ENCODE measurements around the gene DLG2. TPM values are rescaled to one million over a fixed set of nuclear protein-coding genes. Genes with fewer than 3 reads are reported as not detected.

DLG2 gene
- total RNA-seq, 2 experiments from 2014 or later, result 6.9 to 8.2 TPM

GRCh38 chr11:84583106-84583505 is 1044.0 kb downstream of the DLG2 start:
- Histone ChIP-seq H3K4me1 (ENCODE audit: insufficient read depth, low read length, poor library complexity, severe bottlenecking) (no peaks in the 10 kb centered on the region), H3K9me3 (ENCODE audit: low read length) (no peaks in the 10 kb centered on the region), H2AFZ (ENCODE audit: low read length) (no peak overlapping the region), H3K9me2 (ENCODE audit: insufficient read depth, low read length) (no peaks in the 10 kb centered on the region), H3K4me3 (ENCODE audit: low read depth, low read length, poor library complexity, severe bottlenecking) (no peak overlapping the region), H3K4me2 (ENCODE audit: low read length) (no peak overlapping the region), H3K36me3 (ENCODE audit: insufficient read depth, low read length) (no peaks in the 10 kb centered on the region), H4K20me1 (ENCODE audit: insufficient read depth, low read length) (no peaks in the 10 kb centered on the region), H3K27ac (ENCODE audit: low read depth, low read length, poor library complexity, severe bottlenecking) (no peak overlapping the region), H3K79me2 (ENCODE audit: insufficient read depth, low read depth, low read length) (no peaks in the 10 kb centered on the region)
- intact Hi-C loops (cut with micrococcal nuclease; ENCODE audit: unreplicated experiment), result no loop called here
- TF ChIP-seq EZH2phosphoT487 (IDR thresholded peaks at IDR 0.05; ENCODE audit: borderline replicate concordance, low read depth, low read length) (no peak), CTCF (conservative IDR thresholded peaks at IDR 0.05; ENCODE audit: low read length) (no peak)
- ChIA-PET POLR2A (interaction anchor here (0.5 kb wide), 1 partner anchor 259 kb away, joined by 3 read pairs; no protein-coding TSS in a partner anchor), CTCF (ENCODE audit: unreplicated experiment) (no interaction called here)
- DNase-seq (ENCODE audit: low spot score), result no peak
- no TSS peak for BruUV-seq (replicated peaks)

GRCh38 chr11:84581083-84581482 is 1046.1 kb downstream of the DLG2 start:
- H3K27ac ChIP-seq (ENCODE audit: low read depth, low read length, poor library complexity, severe bottlenecking), result no peak overlapping the region
- CTCF ChIA-PET (ENCODE audit: unreplicated experiment), result no interaction called here
- BruUV-seq (replicated peaks), result no TSS peak
- H3K4me2 ChIP-seq (ENCODE audit: low read length), result no peak overlapping the region
- H3K4me1 ChIP-seq (ENCODE audit: insufficient read depth, low read length, poor library complexity, severe bottlenecking), result no peaks in the 10 kb centered on the region
- DNase-seq (ENCODE audit: low spot score), result no peak
- POLR2A ChIA-PET, result interaction anchor here (0.6 kb wide), 1 partner anchor 205 kb away, joined by 3 read pairs; no protein-coding TSS in a partner anchor
- H4K20me1 ChIP-seq (ENCODE audit: insufficient read depth, low read length), result no peaks in the 10 kb centered on the region
- H3K4me3 ChIP-seq (ENCODE audit: low read depth, low read length, poor library complexity, severe bottlenecking), result no peak overlapping the region
- no peaks in the 10 kb centered on the region for H3K9me2 ChIP-seq (ENCODE audit: insufficient read depth, low read length)
- intact Hi-C loops (cut with micrococcal nuclease; ENCODE audit: unreplicated experiment), result no loop called here
- H3K9me3 ChIP-seq (ENCODE audit: low read length), result no peaks in the 10 kb centered on the region
- no peak overlapping the region; the same call in 1 of the 2 replicates for H2AFZ ChIP-seq (ENCODE audit: low read length)
- no peak for TF ChIP-seq CTCF (conservative IDR thresholded peaks at IDR 0.05; ENCODE audit: low read length)
- TF ChIP-seq EZH2phosphoT487 (IDR thresholded peaks at IDR 0.05; ENCODE audit: borderline replicate concordance, low read depth, low read length), result no peak
- no peaks in the 10 kb centered on the region for H3K36me3 ChIP-seq (ENCODE audit: insufficient read depth, low read length)
- no peaks in the 10 kb centered on the region for H3K79me2 ChIP-seq (ENCODE audit: insufficient read depth, low read depth, low read length)

GRCh38 chr11:84580428-84580827 is 1046.7 kb downstream of the DLG2 start:
- H3K9me3 ChIP-seq (ENCODE audit: low read length), result no peaks in the 10 kb centered on the region

More at GRCh38 chr11:84580428-84580827, 1046.7 kb downstream of the DLG2 start:
- no peak for TF ChIP-seq CTCF (conservative IDR thresholded peaks at IDR 0.05; ENCODE audit: low read length)
- TF ChIP-seq EZH2phosphoT487 (IDR thresholded peaks at IDR 0.05; ENCODE audit: borderline replicate concordance, low read depth, low read length), result no peak
- Histone ChIP-seq H4K20me1 (ENCODE audit: insufficient read depth, low read length) (no peaks in the 10 kb centered on the region), H3K27ac (ENCODE audit: low read depth, low read length, poor library complexity, severe bottlenecking) (no peak overlapping the region), H3K79me2 (ENCODE audit: insufficient read depth, low read depth, low read length) (no peaks in the 10 kb centered on the region), H3K4me2 (ENCODE audit: low read length) (no peak overlapping the region), H3K36me3 (ENCODE audit: insufficient read depth, low read length) (no peaks in the 10 kb centered on the region), H3K4me1 (ENCODE audit: insufficient read depth, low read length, poor library complexity, severe bottlenecking) (no peaks in the 10 kb centered on the region), H3K9me2 (ENCODE audit: insufficient read depth, low read length) (no peaks in the 10 kb centered on the region), H3K4me3 (ENCODE audit: low read depth, low read length, poor library complexity, severe bottlenecking) (no peak overlapping the region), H2AFZ (ENCODE audit: low read length) (peak overlapping the region; percentile 31; the same call in 1 of the 2 replicates)
- no TSS peak for BruUV-seq (replicated peaks)
- ChIA-PET CTCF (ENCODE audit: unreplicated experiment) (no interaction called here), POLR2A (interaction anchor here (0.6 kb wide), 1 partner anchor 205 kb away, joined by 3 read pairs; no protein-coding TSS in a partner anchor)
- intact Hi-C loops (cut with micrococcal nuclease; ENCODE audit: unreplicated experiment), result no loop called here
- no peak for DNase-seq (ENCODE audit: low spot score)
